WTC11 (cell line): ENCODE results near the gene TMEM63C. TPM values are rescaled to one million over a fixed set of nuclear protein-coding genes. Genes with fewer than 3 reads are reported as not detected.

ENCODE experiments used
- ATAC-seq: fragments of 200-7000 bp; cut with Tn5 transposase; 2 replicates; pipeline ENCODE4 v1.10.0; 2021; ENCODE audit warnings: mild to moderate bottlenecking, moderate library complexity
- CTCF ChIA-PET: fragments of 300-600 bp; sonication (Branson Sonifier 250); formaldehyde crosslinking; loops from one replicate; lab custom pipeline; 2021; ENCODE audit warnings: antibody characterized with exemption; lab: Charles Lee
- POLR2A ChIA-PET: fragments of 350-600 bp; sonication (Branson Sonifier 250); formaldehyde crosslinking; loops from one replicate; lab custom pipeline; 2021; ENCODE audit warnings: antibody characterized with exemption; lab: Charles Lee
- DNase-seq: peaks from one replicate; pipeline ENCODE4 v3.0.0; 2021; ENCODE audit warnings: low spot score
- H3K27ac Mint-ChIP-seq: 2 replicates; pipeline ENCODE4 v1.8.0; 2021; ENCODE audit warnings: mixed read lengths
- H3K27me3 Mint-ChIP-seq: 2 replicates; pipeline ENCODE4 v1.8.0; 2021; ENCODE audit warnings: low read depth, mild to moderate bottlenecking, moderate library complexity, mixed read lengths
- H3K36me3 Mint-ChIP-seq: 2 replicates; pipeline ENCODE4 v1.8.0; 2021; ENCODE audit warnings: mixed read lengths
- H3K4me1 Mint-ChIP-seq: 2 replicates; pipeline ENCODE4 v1.8.0; 2022; ENCODE audit warnings: mixed read lengths
- H3K4me3 Mint-ChIP-seq: 2 replicates; pipeline ENCODE4 v1.8.0; 2021; ENCODE audit warnings: mild to moderate bottlenecking, moderate library complexity, mixed read lengths
- H3K9me3 Mint-ChIP-seq: 2 replicates; pipeline ENCODE4 v1.8.0; 2021; ENCODE audit warnings: mixed read lengths
- ATF3 ChIP-seq: sonication (generic); formaldehyde crosslinking; conservative IDR thresholded peaks from 2 replicates; pipeline ENCODE4 v1.8.1; 2022; ENCODE audit warnings: mild to moderate bottlenecking, missing genetic modification reagents
- CBFB ChIP-seq: sonication (generic); formaldehyde crosslinking; IDR thresholded peaks from 2 replicates; pipeline ENCODE4 v1.8.1; 2022; ENCODE audit warnings: mild to moderate bottlenecking, low read depth, missing genetic modification reagents
- CREB1 ChIP-seq: sonication (generic); formaldehyde crosslinking; IDR thresholded peaks from 2 replicates; pipeline ENCODE4 v1.8.0; 2023; ENCODE audit warnings: mild to moderate bottlenecking, missing genetic modification reagents
- CREM ChIP-seq: sonication (generic); formaldehyde crosslinking; IDR thresholded peaks from 2 replicates; pipeline ENCODE4 v1.8.1; 2022; ENCODE audit warnings: mild to moderate bottlenecking, missing genetic modification reagents, moderate library complexity
- E2F5 ChIP-seq: sonication (generic); formaldehyde crosslinking; IDR thresholded peaks from 2 replicates; pipeline ENCODE4 v1.8.1; 2022; ENCODE audit warnings: mild to moderate bottlenecking, moderate library complexity, missing genetic modification reagents
- FOXK1 ChIP-seq: sonication (generic); formaldehyde crosslinking; IDR thresholded peaks from 2 replicates; pipeline ENCODE4 v1.8.0; 2022; ENCODE audit warnings: mild to moderate bottlenecking, moderate library complexity, missing genetic modification reagents
- FOXP1 ChIP-seq: sonication (generic); formaldehyde crosslinking; IDR thresholded peaks from 2 replicates; pipeline ENCODE4 v1.8.0; 2022; ENCODE audit warnings: missing genetic modification reagents, mild to moderate bottlenecking, moderate library complexity, borderline replicate concordance
- GTF2I ChIP-seq: fragments of 250-450 bp; sonication (Bioruptor Pico); conservative IDR thresholded peaks from 2 replicates; pipeline ENCODE4 v1.4.0; 2021; ENCODE audit warnings: mild to moderate bottlenecking
- HMGXB4 ChIP-seq: sonication (generic); formaldehyde crosslinking; IDR thresholded peaks from 2 replicates; pipeline ENCODE4 v1.8.1; 2023; ENCODE audit warnings: mild to moderate bottlenecking, moderate library complexity, missing genetic modification reagents
- IRF2 ChIP-seq: sonication (generic); formaldehyde crosslinking; IDR thresholded peaks from 2 replicates; pipeline ENCODE4 v1.8.0; 2022; ENCODE audit warnings: low read depth, missing genetic modification reagents, borderline replicate concordance
- MAX ChIP-seq: sonication (generic); formaldehyde crosslinking; IDR thresholded peaks from 2 replicates; pipeline ENCODE4 v1.8.0; 2022; ENCODE audit warnings: mild to moderate bottlenecking, missing genetic modification reagents
- NR1H2 ChIP-seq: sonication (generic); formaldehyde crosslinking; IDR thresholded peaks from 2 replicates; pipeline ENCODE4 v1.9.0; 2021; ENCODE audit warnings: mild to moderate bottlenecking, moderate library complexity, missing genetic modification reagents
- PRRX2 ChIP-seq: fragments of 250-450 bp; sonication (Bioruptor Pico); IDR thresholded peaks from 2 replicates; pipeline ENCODE4 v1.8.0; 2021; ENCODE audit warnings: mild to moderate bottlenecking
- ZBTB43 ChIP-seq: sonication (generic); formaldehyde crosslinking; IDR thresholded peaks from 2 replicates; pipeline ENCODE4 v1.8.1; 2023; ENCODE audit warnings: mild to moderate bottlenecking, missing genetic modification reagents
- ZNF121 ChIP-seq: sonication (generic); formaldehyde crosslinking; IDR thresholded peaks from 2 replicates; pipeline ENCODE4 v1.8.0; 2023; ENCODE audit warnings: missing genetic modification reagents
- ZNF232 ChIP-seq: sonication (generic); formaldehyde crosslinking; IDR thresholded peaks from 2 replicates; pipeline ENCODE4 v1.8.0; 2022; ENCODE audit warnings: mild to moderate bottlenecking, missing genetic modification reagents
- ZNF671 ChIP-seq: fragments of 250-450 bp; sonication (Bioruptor Pico); IDR thresholded peaks from 2 replicates; pipeline ENCODE4 v1.8.0; 2021; ENCODE audit warnings: mild to moderate bottlenecking
- total RNA-seq: library from RNA; stranded (reverse); gene quantifications from 3 replicates; pipeline ENCODE4 v1.2.3, GENCODE V29; 2021

TMEM63C gene
- total RNA-seq, 1 experiment from 2014 or later: 8.8 TPM

GRCh38 chr14:77141214-77142004 is 40.2 kb upstream of the TMEM63C start, which contains the start of gene ZDHHC22 (continued):
- TF ChIP-seq ZBTB43 (CRISPR knock-in tag) (0 out of 2 replicates have a peak, but pooled peaks have one; percentile 16), E2F5 (CRISPR knock-in tag) (no peak), NR1H2 (CRISPR knock-in tag) (no peak), CBFB (CRISPR knock-in tag) (0 out of 2 replicates have a peak, but pooled peaks have one; percentile 54), FOXP1 (CRISPR knock-in tag) (peak; percentile 30), ZNF671 (no peak), HMGXB4 (CRISPR knock-in tag) (peak; percentile 98), MAX (peak; percentile 48; the same call in 1 of the 2 replicates), PRRX2 (CRISPR knock-in tag) (0 out of 2 replicates have a peak, but pooled peaks have one; percentile 31)

GRCh38 chr14:77142005-77142800 is 39.4 kb upstream of the TMEM63C start:
- no peak; the same call in 1 of the 2 replicates for ATAC-seq
- peak overlapping the region; percentile 96 for H3K27ac Mint-ChIP-seq
- H3K27me3 Mint-ChIP-seq: peaks cover 4% of the 10 kb centered on the region; the same call in 1 of the 2 replicates
- ChIA-PET POLR2A (interaction anchor here (1.0 to 1.2 kb wide), 4 partner anchors 10 to 113 kb away, joined by 3 to 7 read pairs (median 4); no protein-coding TSS in a partner anchor), CTCF (interaction anchor here (0.7 to 8.3 kb wide), 30 partner anchors 7 to 466 kb away, joined by 3 to 147 read pairs (median 4); partner anchors contain the start of genes GSTZ1 and TMEM63C)
- no peaks in the 10 kb centered on the region for H3K9me3 Mint-ChIP-seq
- H3K4me1 Mint-ChIP-seq: peaks cover 66% of the 10 kb centered on the region
- no peak for TF ChIP-seq ZNF232
- TF ChIP-seq ZNF121: no peak
- TF ChIP-seq FOXK1 (CRISPR knock-in tag): no peak
- 0 out of 2 replicates have a peak, but pooled peaks have one; percentile 32 for TF ChIP-seq ZBTB43 (CRISPR knock-in tag)
- no peak for TF ChIP-seq ATF3 (CRISPR knock-in tag)
- TF ChIP-seq MAX: 0 out of 2 replicates have a peak, but pooled peaks have one; percentile 3
- TF ChIP-seq CREM (CRISPR knock-in tag): peak; percentile 56; the same call in 1 of the 2 replicates
- TF ChIP-seq GTF2I (CRISPR knock-in tag): no peak
- no peak for TF ChIP-seq IRF2 (CRISPR knock-in tag)
- TF ChIP-seq CREB1: no peak
- no peak for DNase-seq
- peak overlapping the region; percentile 88 for H3K4me3 Mint-ChIP-seq
- peaks cover 12% of the 10 kb centered on the region for H3K36me3 Mint-ChIP-seq
